RPMI8226 (cell line): ENCODE measurements around the gene C12orf43.
"Not testable (repeated sequence)": the region's sequence is repeated elsewhere in the genome, so short reads cannot be mapped to it uniquely, and the experiment has no call there.

Experiments
- DNase-seq: peaks from one replicate; pipeline ENCODE4 v3.0.0-alpha.2; 2015

C12orf43 gene

GRCh38 chr12:121015825-121016766 is at the start of gene C12orf43:
TSS of gene C12orf43 (minus strand) at chr12:121016487. CDS start at chr12:121016474, 13 bp downstream.
- peak; percentile 94 for DNase-seq

GRCh38 chr12:121065345-121065744 is 49.1 kb upstream of the C12orf43 start:
- DNase-seq, result no peak

- DNase-seq, result not testable (repeated sequence)
Observed at GRCh38 chr12:121064586-121064985, 48.3 kb upstream of the C12orf43 start.

GRCh38 chr12:121064116-121064515 is 47.8 kb upstream of the C12orf43 start:
- DNase-seq, result no peak

GRCh38 chr12:121062391-121063045 is 46.2 kb upstream of the C12orf43 start:
- no peak for DNase-seq

- DNase-seq, result no peak
Observed at GRCh38 chr12:121061831-121062230, 45.5 kb upstream of the C12orf43 start.

GRCh38 chr12:121060149-121061001 is 44.1 kb upstream of the C12orf43 start:
- peak; percentile 82 for DNase-seq

- no peak for DNase-seq
Observed at GRCh38 chr12:121059031-121059898, 43.0 kb upstream of the C12orf43 start.

- no peak for DNase-seq
Observed at GRCh38 chr12:121057794-121058193, 41.5 kb upstream of the C12orf43 start.

GRCh38 chr12:121053706-121054105 is 37.4 kb upstream of the C12orf43 start:
- no peak for DNase-seq

- no peak for DNase-seq
Observed at GRCh38 chr12:121050725-121051124, 34.4 kb upstream of the C12orf43 start.

- no peak for DNase-seq
Observed at GRCh38 chr12:121048442-121048841, 32.2 kb upstream of the C12orf43 start.

- DNase-seq, result not testable (repeated sequence)
Observed at GRCh38 chr12:121047400-121047799, 31.1 kb upstream of the C12orf43 start.

- DNase-seq, result no peak
Observed at GRCh38 chr12:121043067-121043466, 26.8 kb upstream of the C12orf43 start.

- DNase-seq, result peak; percentile 80
Observed at GRCh38 chr12:121038861-121039668, 22.8 kb upstream of the C12orf43 start, which contains the start of gene OASL. TSS of gene OASL (minus strand) at chr12:121039246. CDS start at chr12:121038971, 275 bp downstream.

GRCh38 chr12:121036810-121037326 is 20.6 kb upstream of the C12orf43 start:
- no peak for DNase-seq

GRCh38 chr12:121034616-121035305 is 18.5 kb upstream of the C12orf43 start:
- no peak for DNase-seq

- DNase-seq, result peak; percentile 32
Observed at GRCh38 chr12:121033625-121034349, 17.5 kb upstream of the C12orf43 start.

GRCh38 chr12:121030576-121031212 is 14.4 kb upstream of the C12orf43 start:
- no peak for DNase-seq
